NCI-H2081 treated with DMSO at 0.1 percent for 48 hours (cell line): ENCODE measurements around the gene SYTL1.

Experiments
- DNase-seq: peaks from one replicate; lab custom pipeline; 2025; lab: John Stamatoyannopoulos, UW

The SYTL1 gene

GRCh38 chr1:27318136-27318535 lies 23.7 kb upstream of the SYTL1 start:
- DNase-seq = no peak

- no peak for DNase-seq
Measured at GRCh38 chr1:27318596-27318995, 23.2 kb upstream of the SYTL1 start.

- peak; percentile 62 for DNase-seq
Measured at GRCh38 chr1:27321813-27322568, 19.8 kb upstream of the SYTL1 start, which contains the start of gene TMEM222. Gene TMEM222, plus strand, starts transcription at chr1:27322163. Its CDS starts 35 bp downstream, at chr1:27322198.

GRCh38 chr1:27322569-27323240 lies 19.1 kb upstream of the SYTL1 start:
- no peak for DNase-seq

- DNase-seq = no peak
Measured at GRCh38 chr1:27325286-27325685, 16.5 kb upstream of the SYTL1 start.

- DNase-seq = no peak
Measured at GRCh38 chr1:27327964-27328363, 13.9 kb upstream of the SYTL1 start.

GRCh38 chr1:27330786-27331185 lies 11.0 kb upstream of the SYTL1 start:
- DNase-seq = no peak

GRCh38 chr1:27331426-27331825 lies 10.4 kb upstream of the SYTL1 start:
- no peak for DNase-seq

- no peak for DNase-seq
Measured at GRCh38 chr1:27331922-27332321, 9.9 kb upstream of the SYTL1 start.

GRCh38 chr1:27332536-27333281 lies 9.1 kb upstream of the SYTL1 start:
- no peak for DNase-seq

GRCh38 chr1:27333717-27334279 lies 8.0 kb upstream of the SYTL1 start:
- DNase-seq = no peak

GRCh38 chr1:27335506-27336422 lies 6.1 kb upstream of the SYTL1 start:
- DNase-seq = no peak

- no peak for DNase-seq
Measured at GRCh38 chr1:27336756-27337155, 5.1 kb upstream of the SYTL1 start.

GRCh38 chr1:27338751-27339150 lies 3.1 kb upstream of the SYTL1 start:
- DNase-seq = no peak

GRCh38 chr1:27339213-27339612 lies 2.6 kb upstream of the SYTL1 start:
- DNase-seq = no peak

- no peak for DNase-seq
Measured at GRCh38 chr1:27342391-27342777, 562 bp downstream of the SYTL1 start.

- DNase-seq = no peak
Measured at GRCh38 chr1:27342778-27343638, 1.2 kb downstream of the SYTL1 start.

- DNase-seq = no peak
Measured at GRCh38 chr1:27343639-27344025, 1.8 kb downstream of the SYTL1 start.

- no peak for DNase-seq
Measured at GRCh38 chr1:27345272-27345671, 3.5 kb downstream of the SYTL1 start.

- DNase-seq = no peak
Measured at GRCh38 chr1:27346357-27346756, 4.5 kb downstream of the SYTL1 start.
